ENCODE data around the gene GFRA4. TPM values are rescaled to one million over a fixed set of nuclear protein-coding genes. Genes with fewer than 3 reads are reported as not detected.
"Not testable (repeated sequence)": the region's sequence is repeated elsewhere in the genome, so short reads cannot be mapped to it uniquely, and the experiment has no call there.

The GFRA4 gene
- total RNA-seq, 6 experiments from 2014 or later = not detected

GRCh38 chr20:3628502-3629314 lies 34.5 kb downstream of the GFRA4 start:
- Mint-ChIP-seq H3K36me3 (ENCODE audit: low read depth) (peaks cover 12% of the 10 kb centered on the region), H3K4me1 (ENCODE audit: low read depth) (no peaks in the 10 kb centered on the region), H3K4me3 (no peak overlapping the region)

DNA sequence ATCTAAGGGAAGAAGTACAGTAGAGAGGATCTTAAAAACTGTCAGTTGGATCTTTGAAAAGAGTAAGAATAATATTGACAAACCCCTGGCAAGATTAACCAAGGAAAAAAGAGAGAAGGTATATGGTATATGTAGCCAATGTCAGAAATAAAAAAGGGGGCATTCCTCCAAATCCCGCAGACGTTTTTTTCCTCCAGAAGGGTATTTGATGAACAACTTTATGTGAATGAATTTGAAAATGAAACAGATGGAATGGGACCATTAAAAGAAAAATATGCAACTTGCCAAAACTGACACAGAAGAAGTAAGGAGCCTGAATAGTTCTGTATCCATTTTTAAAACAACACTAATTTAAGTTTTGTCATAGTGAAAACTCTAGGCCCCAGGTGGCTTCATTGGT lies 35.7 kb downstream of the GFRA4 start:
- Mint-ChIP-seq H3K9me3 (no peaks in the 10 kb centered on the region), H3K27me3 (ENCODE audit: insufficient read depth) (no peaks in the 10 kb centered on the region), H3K27ac (no peak overlapping the region), H3K4me3 (no peak overlapping the region), H3K4me1 (ENCODE audit: low read depth) (no peaks in the 10 kb centered on the region), H3K36me3 (ENCODE audit: low read depth) (peaks cover 12% of the 10 kb centered on the region)
- TF ChIP-seq CTCF (IDR thresholded peaks at IDR 0.05) = no peak
- no peak for DNase-seq

More at GRCh38 chr20:3628502-3629314, 34.5 kb downstream of the GFRA4 start:
- Mint-ChIP-seq H3K27me3 (ENCODE audit: insufficient read depth) (no peaks in the 10 kb centered on the region), H3K27ac (no peak overlapping the region), H3K9me3 (no peaks in the 10 kb centered on the region)
- DNase-seq = no peak
- no peak for TF ChIP-seq CTCF (IDR thresholded peaks at IDR 0.05)

- peaks cover 9% of the 10 kb centered on the region for H3K36me3 Mint-ChIP-seq (ENCODE audit: low read depth)
- no peak for DNase-seq
- H3K27me3 Mint-ChIP-seq (ENCODE audit: insufficient read depth) = no peaks in the 10 kb centered on the region; the same call in 1 of the 2 replicates
- no peaks in the 10 kb centered on the region for H3K9me3 Mint-ChIP-seq
- H3K4me1 Mint-ChIP-seq (ENCODE audit: low read depth) = peaks cover under 1% of the 10 kb centered on the region
- no peak overlapping the region for H3K4me3 Mint-ChIP-seq
- no peak for TF ChIP-seq CTCF (IDR thresholded peaks at IDR 0.05)
- no peak overlapping the region for H3K27ac Mint-ChIP-seq
Measured at GRCh38 chr20:3622406-3622805, 40.8 kb downstream of the GFRA4 start.

DNA sequence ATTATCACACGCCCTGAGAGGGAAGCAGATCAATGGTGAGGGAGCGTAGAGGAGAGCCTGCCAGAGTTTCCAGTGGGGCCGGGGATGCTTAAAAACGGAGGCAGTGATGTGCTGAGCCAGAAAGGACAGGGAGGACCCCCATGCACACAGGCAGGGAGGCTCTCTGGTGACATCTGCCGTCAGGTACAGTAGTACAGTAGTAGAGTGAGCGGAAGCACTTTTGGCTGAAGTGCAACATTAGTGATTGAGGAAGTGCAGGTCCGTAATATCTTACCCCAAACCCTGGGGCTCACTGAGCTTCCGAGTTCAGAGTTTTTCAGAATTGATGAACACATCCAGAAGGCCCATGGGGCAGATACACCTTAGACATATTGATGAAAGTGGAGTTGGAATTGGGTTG lies 42.1 kb downstream of the GFRA4 start:
- no peak overlapping the region for H3K27ac Mint-ChIP-seq
- H3K36me3 Mint-ChIP-seq (ENCODE audit: low read depth) = peaks cover 9% of the 10 kb centered on the region
- TF ChIP-seq CTCF (IDR thresholded peaks at IDR 0.05) = no peak
- peaks cover 2% of the 10 kb centered on the region for H3K27me3 Mint-ChIP-seq (ENCODE audit: insufficient read depth)
- no peaks in the 10 kb centered on the region for H3K9me3 Mint-ChIP-seq
- H3K4me1 Mint-ChIP-seq (ENCODE audit: low read depth) = peaks cover 14% of the 10 kb centered on the region
- no peak overlapping the region for H3K4me3 Mint-ChIP-seq
- no peak for DNase-seq

DNA sequence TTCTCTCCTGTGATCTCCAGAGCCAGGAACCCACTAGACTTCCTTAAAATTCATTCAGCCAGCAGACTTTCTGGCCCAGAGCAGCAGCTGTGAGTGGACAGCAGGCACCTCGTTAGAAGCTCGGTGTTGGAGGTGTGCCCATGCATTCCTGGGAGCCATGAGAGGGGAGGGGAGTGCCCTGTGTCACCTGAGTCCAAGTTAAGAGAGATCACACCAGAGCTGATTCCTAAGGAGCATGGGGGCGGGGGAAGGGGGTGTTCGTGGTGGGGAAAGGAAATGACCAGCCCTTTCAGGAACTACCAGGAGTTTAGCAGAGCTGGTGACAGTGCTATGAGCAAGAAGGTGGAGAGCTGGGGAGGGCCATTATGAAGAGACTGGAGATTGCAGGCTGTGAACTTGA lies 46.9 kb downstream of the GFRA4 start:
- peaks cover 2% of the 10 kb centered on the region for H3K27me3 Mint-ChIP-seq (ENCODE audit: insufficient read depth)
- H3K27ac Mint-ChIP-seq = peak overlapping the region; percentile 72
- H3K4me1 Mint-ChIP-seq (ENCODE audit: low read depth) = peaks cover 46% of the 10 kb centered on the region
- no peak for TF ChIP-seq CTCF (IDR thresholded peaks at IDR 0.05)
- no peaks in the 10 kb centered on the region for H3K9me3 Mint-ChIP-seq
- DNase-seq = peak; percentile 36
- H3K36me3 Mint-ChIP-seq (ENCODE audit: low read depth) = peaks cover 9% of the 10 kb centered on the region
- H3K4me3 Mint-ChIP-seq = peak overlapping the region; percentile 25

DNA sequence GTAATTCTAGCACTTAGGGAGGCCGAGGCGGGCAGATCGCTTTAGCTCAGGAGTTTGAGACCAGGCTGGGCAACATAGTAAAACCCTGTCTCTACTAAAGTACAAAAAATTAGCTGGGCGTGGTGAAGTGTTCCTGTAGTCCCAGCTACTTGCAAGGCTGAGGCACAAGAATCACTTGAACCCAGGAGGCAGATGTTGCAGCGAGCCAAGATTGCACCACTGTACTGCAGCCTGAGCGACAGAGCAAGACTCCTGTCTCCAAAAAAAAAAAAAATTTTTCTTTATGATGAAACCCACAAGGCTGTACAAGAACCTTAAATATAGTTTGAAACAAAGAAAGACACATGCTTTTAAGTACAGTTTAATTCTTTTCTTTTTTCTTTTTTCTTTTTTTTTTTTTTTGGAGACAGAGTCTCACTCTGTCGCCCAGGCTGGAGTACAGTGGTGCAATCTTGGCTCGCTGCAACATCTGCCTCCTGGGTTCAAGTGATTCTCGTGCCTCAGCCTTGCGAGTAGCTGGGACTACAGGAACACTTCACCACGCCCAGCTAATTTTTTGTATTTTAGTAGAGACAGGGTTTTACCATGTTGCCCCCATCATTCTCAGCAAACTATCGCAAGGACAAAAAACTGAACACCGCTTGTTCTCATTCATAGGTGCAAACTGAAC lies 47.9 kb downstream of the GFRA4 start:
- DNase-seq; H3K36me3 Mint-ChIP-seq (ENCODE audit: low read depth); H3K27ac Mint-ChIP-seq; H3K27me3 Mint-ChIP-seq (ENCODE audit: insufficient read depth); H3K9me3 Mint-ChIP-seq; H3K4me3 Mint-ChIP-seq: not testable (repeated sequence)
- peaks cover 46% of the 10 kb centered on the region for H3K4me1 Mint-ChIP-seq (ENCODE audit: low read depth)
